ENCODE data around the gene ZNF668. TPM values are rescaled to one million over a fixed set of nuclear protein-coding genes. Genes with fewer than 3 reads are reported as not detected.

The ZNF668 gene
- total and polyA plus RNA-seq, 2 of the 8 experiments (the other 6 are each of a cell fraction or from before 2014, with no cell fraction given): 14.0 to 14.3 TPM

- TF ChIP-seq KDM4A (IDR thresholded peaks at IDR 0.05; ENCODE audit: low read depth, low read length, severe bottlenecking) (no peak), PHF8 (conservative IDR thresholded peaks at IDR 0.05; ENCODE audit: low read depth, low read length) (no peak), CHD2 (IDR thresholded peaks at IDR 0.05; ENCODE audit: low read length) (no peak), CREB1 (IDR thresholded peaks at IDR 0.05) (no peak)
- TF ChIP-seq, protein P1, sequence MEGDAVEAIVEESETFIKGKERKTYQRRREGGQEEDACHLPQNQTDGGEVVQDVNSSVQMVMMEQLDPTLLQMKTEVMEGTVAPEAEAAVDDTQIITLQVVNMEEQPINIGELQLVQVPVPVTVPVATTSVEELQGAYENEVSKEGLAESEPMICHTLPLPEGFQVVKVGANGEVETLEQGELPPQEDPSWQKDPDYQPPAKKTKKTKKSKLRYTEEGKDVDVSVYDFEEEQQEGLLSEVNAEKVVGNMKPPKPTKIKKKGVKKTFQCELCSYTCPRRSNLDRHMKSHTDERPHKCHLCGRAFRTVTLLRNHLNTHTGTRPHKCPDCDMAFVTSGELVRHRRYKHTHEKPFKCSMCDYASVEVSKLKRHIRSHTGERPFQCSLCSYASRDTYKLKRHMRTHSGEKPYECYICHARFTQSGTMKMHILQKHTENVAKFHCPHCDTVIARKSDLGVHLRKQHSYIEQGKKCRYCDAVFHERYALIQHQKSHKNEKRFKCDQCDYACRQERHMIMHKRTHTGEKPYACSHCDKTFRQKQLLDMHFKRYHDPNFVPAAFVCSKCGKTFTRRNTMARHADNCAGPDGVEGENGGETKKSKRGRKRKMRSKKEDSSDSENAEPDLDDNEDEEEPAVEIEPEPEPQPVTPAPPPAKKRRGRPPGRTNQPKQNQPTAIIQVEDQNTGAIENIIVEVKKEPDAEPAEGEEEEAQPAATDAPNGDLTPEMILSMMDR (IDR thresholded peaks at IDR 0.05; ENCODE audit: control extremely low read depth in 1 of 3, insufficient read depth in 1 of 3, low read depth in 1 of 3, low read length in 3 of 3): no peak
Measured at GRCh38 chr16:31099860-31100638, 26.0 kb upstream of the ZNF668 start (continued).
